ENCODE data around the gene FAM98C.
"Not testable (repeated sequence)": the region's sequence is repeated elsewhere in the genome, so short reads cannot be mapped to it uniquely, and the experiment has no call there.

Gene FAM98C

DNA sequence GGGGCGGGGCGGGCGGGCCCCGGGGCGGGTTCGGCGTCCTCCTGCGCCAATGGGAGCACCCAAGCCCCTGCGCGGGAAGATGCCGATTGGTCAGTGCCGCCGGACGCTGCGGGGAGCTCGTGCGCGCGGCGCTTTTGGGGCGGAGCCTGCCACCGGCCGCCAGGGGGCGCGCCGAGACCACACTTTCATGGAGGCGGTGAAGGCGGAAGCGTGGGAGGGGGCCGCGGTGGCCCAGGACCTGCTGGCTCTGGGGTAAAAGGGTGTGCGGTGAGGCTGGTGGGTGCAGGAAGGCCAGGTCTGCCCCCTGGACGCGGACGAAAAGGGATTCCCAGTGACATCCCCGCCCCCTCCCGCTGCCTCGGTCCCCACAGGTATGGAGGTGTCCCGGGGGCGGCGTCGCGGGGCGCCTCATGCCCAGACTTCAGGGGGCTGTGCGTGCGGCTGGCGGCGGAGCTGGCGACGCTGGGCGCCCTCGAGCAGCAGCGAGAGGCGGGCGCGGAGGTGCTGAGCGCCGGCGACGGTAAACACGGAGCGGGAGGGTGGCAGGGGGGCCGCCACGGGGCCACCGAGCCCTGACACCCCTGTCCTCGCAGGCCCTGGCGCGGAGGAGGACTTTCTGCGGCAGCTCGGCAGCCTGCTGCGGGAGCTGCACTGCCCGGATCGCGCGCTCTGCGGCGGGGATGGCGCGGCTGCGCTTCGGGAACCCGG, at the start of gene FAM98C:
TSS of gene FAM98C (plus strand) at position 127 of the 708 bp plus-strand sequence. CDS start at position 188, 61 bp downstream.
- peak; percentile 97 for DNase-seq (ENCODE audit: low spot score)

DNA sequence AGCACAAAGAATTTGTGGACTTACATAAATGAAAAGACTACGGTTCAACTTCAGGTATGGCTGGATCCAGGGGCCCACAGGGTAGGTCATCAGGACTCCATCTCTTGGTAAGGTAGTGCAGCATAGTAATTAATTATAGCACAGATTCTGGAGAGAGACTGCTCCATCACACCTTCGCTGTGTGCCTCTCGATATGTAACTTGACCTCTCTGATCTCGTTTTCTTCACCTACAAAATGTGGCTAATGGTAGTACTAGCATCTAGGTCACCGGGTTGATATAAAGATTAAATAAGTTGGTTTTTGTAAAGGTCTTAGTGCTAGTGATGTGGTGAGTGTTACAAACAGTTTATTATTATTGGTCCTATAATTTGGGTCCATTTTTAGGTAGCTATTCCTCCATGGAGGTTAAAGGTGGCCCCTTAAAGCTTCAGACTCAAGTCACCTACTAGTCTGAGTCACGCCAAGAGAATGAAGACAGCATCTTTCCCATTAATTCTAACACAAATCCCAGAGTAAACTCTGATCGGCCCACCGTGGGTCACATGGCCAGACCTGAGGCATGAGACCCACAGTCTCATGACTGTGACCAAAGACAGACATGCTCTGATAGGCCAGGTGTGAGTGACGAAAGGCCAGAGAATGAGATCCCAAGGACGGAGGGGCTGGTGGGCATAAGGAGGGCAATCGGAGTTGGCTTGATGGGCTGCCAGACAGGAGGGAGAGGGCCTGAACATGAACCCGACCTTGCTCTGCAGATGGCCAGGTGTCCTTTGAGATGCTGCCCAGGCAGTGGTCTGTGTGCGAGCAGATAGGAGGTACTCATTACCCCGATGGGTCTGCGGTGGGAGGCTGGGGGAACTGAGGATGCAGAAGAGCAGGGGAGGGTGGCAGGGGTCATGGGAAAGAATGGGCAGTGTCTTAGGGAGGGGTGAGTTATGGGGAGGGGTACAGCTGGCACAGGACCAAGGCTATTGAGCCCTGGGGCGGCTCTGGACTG, 46.9 kb upstream of the FAM98C start:
- DNase-seq (ENCODE audit: low spot score) = no peak

- DNase-seq (ENCODE audit: low spot score) = no peak
Measured at GRCh38 chr19:38358071-38358470, 44.8 kb upstream of the FAM98C start.

GRCh38 chr19:38359242-38360021, 43.5 kb upstream of the FAM98C start:
- no peak for DNase-seq (ENCODE audit: low spot score)

- DNase-seq (ENCODE audit: low spot score) = no peak
Measured at GRCh38 chr19:38360351-38360750, 42.5 kb upstream of the FAM98C start.

- DNase-seq (ENCODE audit: low spot score) = no peak
Measured at GRCh38 chr19:38360839-38361631, 41.9 kb upstream of the FAM98C start.

GRCh38 chr19:38361633-38362075, 41.2 kb upstream of the FAM98C start:
- DNase-seq (ENCODE audit: low spot score) = peak; percentile 71

- peak; percentile 88 for DNase-seq (ENCODE audit: low spot score)
Measured at GRCh38 chr19:38362076-38362945, 40.6 kb upstream of the FAM98C start.

DNA sequence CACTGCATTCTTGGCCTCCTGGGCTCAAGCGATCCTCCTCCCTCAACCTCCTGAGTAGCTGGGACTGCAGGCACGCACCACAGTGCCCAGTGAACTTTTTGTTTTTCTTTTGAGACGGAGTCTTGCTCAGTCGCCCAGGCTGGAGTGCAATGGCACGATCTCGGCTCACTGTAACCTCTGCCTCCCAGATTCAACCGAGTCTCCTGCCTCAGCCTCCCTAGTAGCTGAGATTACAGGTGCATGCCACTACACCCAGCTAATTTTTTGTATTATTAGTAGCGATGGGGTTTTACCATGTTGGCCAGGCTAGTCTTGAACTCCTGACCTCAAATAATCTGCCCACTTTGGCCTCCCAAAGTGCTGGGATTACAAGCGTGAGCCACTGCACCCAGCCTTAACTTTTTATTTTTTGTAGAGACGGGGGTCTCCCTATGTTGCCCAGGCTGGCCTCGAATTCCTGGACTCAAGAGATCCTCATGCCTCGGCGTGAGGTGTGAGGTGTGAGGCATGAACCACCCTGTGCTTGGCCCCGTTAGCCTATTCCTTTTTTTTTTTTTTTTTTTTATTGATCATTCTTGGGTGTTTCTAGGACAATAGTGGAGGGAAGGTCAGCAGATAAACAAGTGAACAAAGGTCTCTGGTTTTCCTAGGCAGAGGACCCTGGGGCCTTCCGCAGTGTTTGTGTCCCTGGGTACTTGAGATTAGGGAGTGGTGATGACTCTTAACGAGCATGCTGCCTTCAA, 39.8 kb upstream of the FAM98C start:
- not testable (repeated sequence) for DNase-seq (ENCODE audit: low spot score)

DNA sequence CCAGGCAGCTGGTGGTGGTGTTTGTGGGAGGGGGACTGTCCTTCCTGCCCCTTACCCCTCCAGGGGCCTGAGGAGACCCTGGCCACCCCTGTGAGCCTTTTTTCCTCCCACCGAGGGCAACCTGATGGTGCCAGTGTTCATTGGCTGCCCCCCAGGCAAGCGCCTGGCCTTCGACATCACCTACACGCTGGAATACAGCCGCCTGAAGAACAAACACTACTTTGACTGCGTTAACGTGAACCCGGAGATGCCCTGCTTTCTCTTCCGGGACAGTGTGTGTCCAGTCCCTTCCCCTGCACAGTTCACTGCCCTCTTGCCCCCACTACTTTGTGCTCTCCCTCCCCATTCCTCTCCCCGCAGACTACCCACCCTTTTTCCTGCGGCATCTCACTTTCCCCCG, 35.9 kb upstream of the FAM98C start:
- no peak for DNase-seq (ENCODE audit: low spot score)

- no peak for DNase-seq (ENCODE audit: low spot score)
Measured at GRCh38 chr19:38369584-38369983, 33.3 kb upstream of the FAM98C start.

- no peak for DNase-seq (ENCODE audit: low spot score)
Measured at GRCh38 chr19:38370299-38370698, 32.6 kb upstream of the FAM98C start.

DNA sequence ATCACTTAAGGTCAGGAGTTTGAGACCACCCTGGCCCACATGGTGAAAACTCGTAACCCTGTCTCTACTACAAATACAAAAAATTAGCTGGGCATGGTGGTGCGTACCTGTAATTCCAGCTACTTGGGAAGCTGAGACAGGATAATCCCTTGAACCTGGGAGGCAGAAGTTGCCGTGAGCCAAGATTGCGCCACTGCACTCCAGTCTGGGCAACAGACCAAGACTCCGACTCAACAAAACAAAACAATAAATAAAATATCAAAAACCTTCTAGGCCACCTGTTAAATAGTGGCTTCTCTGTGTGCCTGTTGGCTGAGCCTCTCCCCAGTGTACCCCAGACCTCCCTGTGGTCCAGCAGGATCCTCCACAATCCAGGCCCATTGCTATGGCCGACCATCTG, 31.8 kb upstream of the FAM98C start:
- no peak for DNase-seq (ENCODE audit: low spot score)

GRCh38 chr19:38373907-38374331, 29.0 kb upstream of the FAM98C start:
- no peak for DNase-seq (ENCODE audit: low spot score)

GRCh38 chr19:38374332-38375097, 28.4 kb upstream of the FAM98C start, which contains the start of gene PSMD8:
PSMD8 (plus strand) TSS chr19:38374571; CDS start chr19:38374602, 31 bp downstream.
- DNase-seq (ENCODE audit: low spot score) = peak; percentile 99

GRCh38 chr19:38375098-38375493, 27.8 kb upstream of the FAM98C start:
- no peak for DNase-seq (ENCODE audit: low spot score)

DNA sequence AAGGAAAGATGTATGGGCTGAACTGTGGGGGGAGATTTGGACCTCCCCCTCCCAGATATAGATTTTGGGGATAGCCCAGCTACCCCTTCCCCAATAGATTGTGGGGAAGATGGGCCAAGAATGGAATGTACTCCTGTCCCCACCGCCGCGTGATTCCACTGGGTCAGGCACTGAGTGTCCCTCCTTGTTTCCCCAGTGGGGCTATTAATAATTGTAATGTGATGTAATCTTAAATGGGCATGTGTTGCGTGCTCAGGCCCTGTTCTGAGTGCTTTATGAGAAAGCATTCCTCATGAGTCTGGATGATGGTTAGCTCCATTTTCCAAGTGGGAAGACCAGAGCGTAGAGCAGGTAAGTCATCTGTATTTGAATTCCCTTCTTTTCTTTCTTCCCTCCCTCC, 27.1 kb upstream of the FAM98C start:
- DNase-seq (ENCODE audit: low spot score) = no peak

GRCh38 chr19:38376576-38376975, 26.3 kb upstream of the FAM98C start:
- DNase-seq (ENCODE audit: low spot score) = no peak

DNA sequence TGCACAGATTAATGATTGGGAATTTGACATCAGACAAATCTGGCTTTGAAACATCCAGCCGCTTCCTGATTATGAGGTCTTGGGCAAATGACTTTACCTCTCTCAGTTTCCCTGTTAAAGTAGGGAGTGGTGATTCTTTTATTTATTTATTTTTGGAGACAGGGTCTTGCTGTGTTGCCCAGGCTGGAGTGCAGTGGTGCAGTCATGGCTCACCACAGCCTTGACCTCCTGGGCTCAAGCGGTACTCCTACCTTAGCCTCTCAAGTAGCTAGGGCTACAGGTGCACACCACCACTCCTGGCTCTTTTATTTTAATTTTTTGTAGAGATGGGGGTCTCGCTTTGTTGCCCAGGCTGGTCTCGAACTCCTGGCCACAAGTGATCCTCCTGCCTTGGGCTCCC, 25.8 kb upstream of the FAM98C start:
- DNase-seq (ENCODE audit: low spot score) = no peak

All from activated CD4-positive, alpha-beta T cell treated with anti-CD3 and anti-CD28 coated beads, Interleukin-2, Interleukin-4, amounts not matched to agents 100 ng/mL and 50 ng/mL, durations not matched to agents 16 hours and 8 hours (primary cell).